Measurements from ENCODE around the gene PLXNA1.

DNA sequence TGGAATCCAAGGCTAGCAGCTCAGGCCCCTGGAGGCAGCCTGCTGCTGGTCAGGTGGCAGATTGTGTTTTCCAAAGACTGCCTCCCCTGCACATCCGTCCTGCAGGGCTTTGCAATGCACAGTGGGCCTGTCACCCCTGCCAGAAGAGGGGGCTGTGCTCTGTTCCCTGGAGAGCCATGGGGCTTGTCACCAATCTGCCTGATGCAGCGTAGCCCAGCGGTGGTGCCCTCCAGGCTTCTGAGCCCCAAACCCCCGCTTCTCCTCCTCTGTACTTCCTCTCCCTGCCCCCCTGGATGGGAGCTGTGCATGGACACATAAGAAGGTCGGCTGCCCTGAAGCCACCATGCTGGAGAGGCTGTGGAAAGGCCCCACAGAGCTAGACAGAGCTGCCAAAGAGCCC is 10.0 kb upstream of the PLXNA1 start:
- TF ChIP-seq, protein P1, sequence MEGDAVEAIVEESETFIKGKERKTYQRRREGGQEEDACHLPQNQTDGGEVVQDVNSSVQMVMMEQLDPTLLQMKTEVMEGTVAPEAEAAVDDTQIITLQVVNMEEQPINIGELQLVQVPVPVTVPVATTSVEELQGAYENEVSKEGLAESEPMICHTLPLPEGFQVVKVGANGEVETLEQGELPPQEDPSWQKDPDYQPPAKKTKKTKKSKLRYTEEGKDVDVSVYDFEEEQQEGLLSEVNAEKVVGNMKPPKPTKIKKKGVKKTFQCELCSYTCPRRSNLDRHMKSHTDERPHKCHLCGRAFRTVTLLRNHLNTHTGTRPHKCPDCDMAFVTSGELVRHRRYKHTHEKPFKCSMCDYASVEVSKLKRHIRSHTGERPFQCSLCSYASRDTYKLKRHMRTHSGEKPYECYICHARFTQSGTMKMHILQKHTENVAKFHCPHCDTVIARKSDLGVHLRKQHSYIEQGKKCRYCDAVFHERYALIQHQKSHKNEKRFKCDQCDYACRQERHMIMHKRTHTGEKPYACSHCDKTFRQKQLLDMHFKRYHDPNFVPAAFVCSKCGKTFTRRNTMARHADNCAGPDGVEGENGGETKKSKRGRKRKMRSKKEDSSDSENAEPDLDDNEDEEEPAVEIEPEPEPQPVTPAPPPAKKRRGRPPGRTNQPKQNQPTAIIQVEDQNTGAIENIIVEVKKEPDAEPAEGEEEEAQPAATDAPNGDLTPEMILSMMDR (IDR thresholded peaks at IDR 0.05) = no peak
- TF ChIP-seq POLR2AphosphoS5 (IDR thresholded peaks at IDR 0.05) = no peak
- no peak for TF ChIP-seq POLR2A (IDR thresholded peaks at IDR 0.05)
- no peak for TF ChIP-seq EP300 (IDR thresholded peaks at IDR 0.05; ENCODE audit: low read depth)

Measured in transverse colon (tissue), 4 donors.